Measurements from ENCODE around the gene HIVEP3.

The HIVEP3 gene

DNA sequence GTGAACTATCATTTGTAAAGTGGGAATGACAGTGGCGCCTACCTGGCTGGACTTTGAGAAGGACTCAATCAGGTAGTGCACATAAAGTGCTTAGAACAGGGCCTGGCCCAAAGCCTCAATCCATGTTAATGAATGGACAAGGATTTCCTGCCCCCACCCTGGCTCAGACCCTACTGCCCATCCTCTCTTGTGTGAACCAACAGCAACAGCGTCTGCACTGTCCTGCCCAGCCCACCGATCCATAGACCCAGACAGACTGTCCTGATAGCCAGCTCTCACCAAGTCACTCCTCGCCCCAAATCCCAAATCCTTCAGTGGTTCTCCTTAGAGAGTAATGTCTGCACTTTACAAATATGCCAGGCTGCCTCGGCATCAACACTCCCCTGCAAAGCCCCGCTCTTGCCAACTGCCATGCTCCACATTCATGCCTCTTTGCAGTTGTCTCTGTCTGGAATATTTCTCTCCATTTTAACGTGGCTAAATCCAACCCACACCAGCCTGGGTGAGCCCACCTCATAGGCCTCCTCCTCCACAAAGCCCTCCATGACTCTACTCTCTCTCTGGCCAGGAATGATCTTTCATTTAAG lies 276.7 kb downstream of the HIVEP3 start:
- no peak for FAIRE-seq

DNA sequence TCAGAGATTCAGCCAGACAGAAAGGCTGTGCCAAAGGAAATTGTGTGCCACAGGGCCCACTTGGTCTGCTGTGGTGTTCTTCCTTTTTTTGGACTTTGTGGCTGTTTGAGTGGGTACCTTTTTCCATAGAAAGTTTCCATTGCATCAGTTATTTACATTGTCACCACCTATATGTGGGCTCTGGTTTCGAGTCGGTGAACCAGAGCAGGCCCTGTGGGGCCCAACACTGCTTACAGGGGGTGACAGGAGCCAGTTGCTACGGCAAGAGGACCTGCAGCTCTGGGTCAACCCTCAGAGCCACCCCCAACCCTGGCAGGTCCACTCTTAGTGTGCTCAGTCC lies 277.3 kb downstream of the HIVEP3 start:
- no peak for FAIRE-seq

DNA sequence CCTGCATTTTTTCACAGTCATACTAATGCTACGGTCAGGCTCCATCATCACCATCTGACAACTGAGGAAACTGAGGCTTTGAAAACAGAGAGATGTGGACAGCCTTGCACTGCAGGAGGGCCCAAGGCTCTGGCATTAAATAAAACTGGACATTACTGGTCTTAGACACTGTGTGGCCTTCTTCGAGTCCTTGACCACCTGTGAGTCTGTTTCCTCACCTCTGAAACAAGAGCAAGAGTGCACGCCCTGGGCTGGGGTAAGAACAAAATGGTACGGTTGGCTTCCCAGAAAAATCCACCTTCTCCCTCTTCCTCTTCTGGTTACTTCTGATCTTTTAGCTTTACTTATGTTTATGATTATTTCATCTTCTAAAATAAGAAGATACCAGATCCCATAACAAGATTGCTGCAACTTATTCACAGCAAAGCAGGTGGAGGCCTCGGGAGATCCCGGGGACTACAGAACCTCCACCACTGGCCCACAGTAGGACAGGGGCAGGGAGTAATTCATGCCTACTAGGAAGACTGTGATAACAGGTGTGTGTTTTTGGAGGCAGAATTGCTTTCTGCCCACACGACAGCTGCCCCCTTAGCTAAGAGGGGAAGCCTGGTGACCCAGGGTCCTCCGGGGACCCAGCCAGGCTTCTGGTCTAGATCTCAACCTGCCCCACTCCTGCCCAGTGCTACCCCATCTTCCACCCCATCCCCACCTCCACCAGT lies 277.8 kb downstream of the HIVEP3 start:
- FAIRE-seq = no peak

DNA sequence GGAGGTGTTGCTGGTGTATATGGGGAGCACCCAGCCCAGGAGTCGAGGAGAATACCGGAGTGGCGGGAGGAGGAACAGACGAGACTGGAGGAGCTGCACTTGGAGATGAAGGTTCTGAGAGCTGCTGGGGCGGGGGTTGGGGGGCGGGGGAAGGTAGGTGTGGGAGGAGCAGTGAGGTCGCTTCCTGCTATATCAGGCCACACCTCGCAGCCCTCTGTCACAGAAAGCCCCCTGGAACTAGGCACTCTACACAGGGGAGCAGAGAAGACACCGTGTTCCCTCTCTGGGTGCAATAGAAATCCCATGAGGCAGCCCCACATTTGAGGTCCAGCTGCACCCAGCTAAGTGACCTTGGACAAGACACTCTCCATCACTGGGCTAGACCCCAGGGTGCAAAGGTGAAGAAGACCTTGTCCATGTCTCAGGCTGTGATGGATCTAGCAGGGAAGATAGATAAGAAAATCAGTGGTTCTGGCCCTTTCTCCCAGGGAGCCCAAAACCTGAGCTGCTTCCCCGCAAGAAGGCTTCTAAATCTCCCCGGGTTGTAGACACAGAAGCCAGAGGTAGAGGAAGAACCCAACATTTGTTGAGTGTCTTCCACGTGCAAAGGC lies 278.5 kb downstream of the HIVEP3 start:
- no peak for FAIRE-seq

DNA sequence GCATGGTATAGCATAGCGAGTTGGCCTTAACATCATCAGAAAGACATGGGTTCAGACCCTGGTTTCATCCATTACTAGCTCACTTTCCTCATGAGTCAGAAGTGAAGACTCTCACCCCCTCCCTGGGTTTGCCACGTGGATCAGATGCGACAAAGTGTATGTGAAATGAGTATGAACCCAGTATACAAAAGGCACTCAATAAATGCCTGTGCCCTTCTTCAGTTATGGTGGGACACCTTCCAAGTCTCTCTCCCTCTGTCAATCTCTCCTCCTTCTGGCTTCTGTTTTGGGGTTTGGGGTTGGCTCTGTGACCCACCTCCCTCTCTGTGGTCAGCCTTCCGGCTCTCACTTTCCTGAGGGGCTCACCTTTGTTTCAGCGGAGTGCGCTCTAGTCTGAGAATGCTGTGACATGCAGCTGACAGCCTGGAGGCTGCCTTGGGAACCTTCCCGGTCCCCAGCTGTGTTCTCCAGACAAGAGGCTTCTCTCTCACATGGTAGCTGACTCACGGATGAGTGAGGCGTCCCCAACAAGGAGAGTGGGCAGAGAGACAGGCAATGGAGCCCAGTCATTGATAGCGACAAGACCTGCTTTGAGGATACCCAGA lies 279.3 kb downstream of the HIVEP3 start:
- no peak for FAIRE-seq

DNA sequence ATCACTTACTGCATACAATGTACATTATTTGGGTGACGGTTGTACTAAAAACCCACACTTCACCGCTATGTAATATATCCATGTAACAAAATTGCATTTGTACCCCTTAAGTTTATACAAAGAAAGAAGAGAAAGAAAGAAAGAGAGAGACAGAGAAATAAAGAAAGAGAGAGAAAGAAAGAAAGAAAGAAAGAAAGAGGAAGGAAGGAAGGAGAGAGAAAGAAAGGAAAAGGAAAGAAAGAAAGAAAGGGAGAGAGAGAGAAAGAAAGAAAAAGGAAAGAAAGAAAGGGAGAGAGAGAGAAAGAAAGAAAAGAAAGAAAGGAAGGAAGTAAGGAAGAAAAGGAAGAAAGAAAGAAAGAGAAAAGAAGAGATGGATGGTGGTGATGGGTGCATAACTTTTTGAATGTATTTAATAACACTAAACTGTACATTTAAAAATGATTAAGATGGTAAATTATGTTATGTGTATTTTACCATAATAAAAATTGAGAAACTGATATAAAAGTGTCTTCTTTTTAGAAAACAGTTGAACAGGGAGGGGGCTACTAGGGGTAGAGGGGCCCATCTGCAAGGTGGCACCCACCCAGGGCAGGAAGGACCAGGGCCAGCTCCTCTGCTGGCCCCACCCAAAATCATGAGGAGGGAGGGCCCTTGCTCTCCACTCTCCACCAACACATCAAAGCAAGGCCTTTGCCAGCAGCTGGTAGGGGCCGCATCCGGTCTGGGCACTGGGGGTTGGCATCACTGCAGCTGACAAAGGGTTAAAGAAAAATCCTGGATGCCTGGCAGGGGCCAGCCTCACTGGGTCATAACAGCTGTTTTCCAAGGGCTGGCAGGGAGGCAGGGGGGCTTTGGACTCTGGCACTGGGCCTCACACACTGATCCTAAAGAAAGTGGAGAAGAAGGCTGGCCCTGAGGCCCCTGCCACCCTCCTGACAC lies 280.4 kb downstream of the HIVEP3 start:
- no peak for FAIRE-seq

DNA sequence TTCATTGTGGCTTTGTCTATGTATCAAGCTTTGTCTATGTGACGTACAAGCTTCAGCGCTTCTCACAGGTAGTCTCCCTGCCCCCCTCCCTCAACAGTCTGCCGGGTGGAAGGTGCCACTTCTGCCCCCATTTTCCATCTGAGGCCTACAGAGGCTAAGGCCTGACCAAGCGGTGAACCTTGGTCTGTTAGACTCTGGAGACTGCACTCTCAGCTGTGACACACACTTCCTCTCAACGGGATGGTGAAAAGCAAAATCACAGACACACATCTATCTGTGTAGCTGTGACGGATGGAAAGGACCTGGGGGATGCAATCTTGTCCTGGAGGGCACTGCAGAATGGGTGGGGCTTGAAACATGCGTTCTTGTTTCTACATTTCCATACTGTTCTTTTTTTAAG lies 281.4 kb downstream of the HIVEP3 start:
- no peak for FAIRE-seq

DNA sequence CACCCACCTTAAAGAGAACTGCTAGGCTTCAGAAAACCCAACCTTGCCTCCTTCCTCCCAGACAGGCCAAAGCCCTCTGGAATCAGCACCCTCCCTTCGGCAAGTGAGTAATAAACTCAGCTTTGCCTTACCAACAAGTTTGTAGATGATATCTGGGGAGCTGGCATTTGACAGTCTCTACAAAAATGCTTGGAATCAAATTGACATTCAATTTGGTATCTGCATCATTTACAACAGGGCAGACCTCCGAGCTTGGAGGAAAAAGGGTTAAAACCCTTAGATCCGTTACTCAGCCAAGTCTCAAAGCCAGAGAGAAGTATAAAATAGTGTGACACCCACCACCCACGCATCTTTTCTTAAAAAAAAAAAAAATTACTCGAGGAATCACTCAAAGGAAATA lies 285.0 kb downstream of the HIVEP3 start:
- FAIRE-seq = no peak

DNA sequence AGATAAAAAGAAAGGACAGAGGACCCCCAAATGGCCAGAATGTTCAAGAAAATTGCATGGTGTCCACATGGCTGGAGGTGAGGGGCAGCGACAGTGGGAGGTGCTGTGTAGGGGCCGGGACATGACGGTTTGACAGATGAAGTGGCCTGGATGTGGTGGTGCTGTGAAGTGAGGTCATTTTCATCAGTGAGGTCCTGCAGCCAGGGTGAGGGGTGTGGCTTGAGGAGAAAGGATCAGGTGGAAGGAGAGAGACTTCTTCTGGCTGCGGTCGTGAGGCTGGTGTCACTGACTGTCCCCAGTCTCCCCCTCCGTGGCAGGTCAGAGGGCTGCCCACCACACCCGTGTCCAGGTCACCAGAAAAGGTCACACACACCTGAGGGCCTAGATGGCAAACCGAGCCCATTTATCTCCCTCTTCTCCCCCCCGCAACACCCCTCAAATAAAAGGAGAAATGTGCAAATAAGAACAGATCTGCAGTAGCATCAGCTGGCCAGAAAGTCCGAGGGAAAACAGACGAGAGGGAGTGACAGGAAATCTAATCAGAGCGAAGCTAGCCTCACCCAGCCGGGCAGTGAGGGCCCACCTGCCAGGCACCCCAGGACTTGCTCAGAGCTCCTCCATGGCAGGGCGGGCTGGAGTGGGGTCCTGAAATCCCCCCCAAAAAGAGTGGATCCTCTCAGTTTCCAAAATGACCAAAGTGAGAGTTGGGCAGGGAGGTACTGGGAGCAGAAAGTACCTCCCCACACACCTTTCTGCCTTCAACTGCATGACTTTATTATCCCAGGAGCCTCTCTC lies 285.7 kb downstream of the HIVEP3 start:
- no peak for FAIRE-seq

DNA sequence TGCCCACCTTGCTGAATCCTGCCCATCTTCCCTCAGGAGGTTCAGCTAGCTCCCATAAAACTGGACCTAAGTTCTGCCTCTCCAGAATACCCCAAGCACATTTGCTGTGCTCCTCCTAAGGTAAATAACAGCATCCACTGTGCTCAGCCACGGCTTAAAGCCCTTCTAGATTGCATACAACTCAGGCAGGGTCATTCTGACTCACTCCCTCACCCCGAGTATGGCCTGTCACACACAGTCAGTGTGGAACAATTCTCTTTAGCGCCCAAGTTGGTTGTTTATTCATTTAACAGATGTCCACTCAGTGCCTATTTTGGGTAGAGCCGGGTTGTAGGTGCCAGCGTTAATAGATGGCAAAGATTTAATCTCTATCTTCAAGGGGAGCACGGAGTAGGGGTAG lies 286.8 kb downstream of the HIVEP3 start:
- FAIRE-seq = no peak

DNA sequence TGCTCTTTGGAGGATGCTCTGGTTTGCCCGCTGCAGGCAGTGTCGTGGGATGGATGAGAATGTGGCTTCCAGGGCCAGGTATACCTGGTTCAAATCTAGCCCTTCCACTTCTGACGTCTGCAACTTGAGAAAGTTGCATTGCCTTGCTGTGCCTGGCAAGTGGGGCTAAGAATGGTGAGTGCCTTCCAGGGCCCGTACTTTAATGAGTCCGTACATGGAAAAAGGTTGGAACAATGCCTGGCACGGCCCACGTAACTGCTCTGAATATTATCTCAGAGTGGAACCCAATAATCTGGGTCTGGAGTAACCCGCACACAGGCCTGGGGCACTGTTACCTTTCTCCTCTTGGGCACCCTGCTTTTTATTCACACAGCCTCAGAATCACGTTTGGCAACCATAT lies 287.6 kb downstream of the HIVEP3 start:
- FAIRE-seq = no peak

DNA sequence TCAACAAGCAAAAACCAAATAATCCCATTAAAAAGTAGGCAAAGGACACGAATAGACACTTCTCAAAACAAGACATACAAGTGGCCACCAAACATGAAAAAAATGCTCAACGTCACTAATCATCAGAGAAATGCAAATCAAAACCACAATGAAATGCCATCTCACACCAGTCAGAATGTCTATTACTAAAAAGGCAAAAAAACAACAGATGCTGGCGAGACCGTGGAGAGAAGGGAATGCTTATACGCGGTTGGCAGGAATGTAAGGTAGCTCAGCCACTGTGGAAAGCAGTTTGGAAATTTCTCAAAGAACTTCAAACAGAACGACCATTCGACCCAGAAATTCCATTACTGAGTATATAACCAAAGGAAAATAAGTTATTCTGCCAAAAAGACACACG lies 289.2 kb downstream of the HIVEP3 start:
- FAIRE-seq = no peak

DNA sequence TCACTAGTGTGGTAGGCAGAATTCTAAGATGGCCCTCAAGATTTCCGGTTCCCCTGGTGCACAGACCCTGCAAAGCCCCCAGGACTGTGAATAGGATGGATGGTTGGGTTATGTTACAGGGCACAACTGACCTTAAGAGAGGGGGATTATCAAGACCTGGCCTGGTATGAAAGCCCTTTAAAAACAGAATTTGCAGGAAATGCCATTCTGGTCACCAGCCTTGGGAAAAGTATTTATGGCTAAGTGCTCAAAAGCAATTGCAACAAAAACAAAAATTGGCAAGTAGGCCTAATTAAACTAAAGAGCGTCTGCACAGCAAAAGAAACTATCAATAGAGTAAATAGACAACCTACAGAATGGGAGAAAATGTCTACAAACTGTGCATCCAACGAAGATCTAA lies 289.6 kb downstream of the HIVEP3 start:
- FAIRE-seq = no peak

DNA sequence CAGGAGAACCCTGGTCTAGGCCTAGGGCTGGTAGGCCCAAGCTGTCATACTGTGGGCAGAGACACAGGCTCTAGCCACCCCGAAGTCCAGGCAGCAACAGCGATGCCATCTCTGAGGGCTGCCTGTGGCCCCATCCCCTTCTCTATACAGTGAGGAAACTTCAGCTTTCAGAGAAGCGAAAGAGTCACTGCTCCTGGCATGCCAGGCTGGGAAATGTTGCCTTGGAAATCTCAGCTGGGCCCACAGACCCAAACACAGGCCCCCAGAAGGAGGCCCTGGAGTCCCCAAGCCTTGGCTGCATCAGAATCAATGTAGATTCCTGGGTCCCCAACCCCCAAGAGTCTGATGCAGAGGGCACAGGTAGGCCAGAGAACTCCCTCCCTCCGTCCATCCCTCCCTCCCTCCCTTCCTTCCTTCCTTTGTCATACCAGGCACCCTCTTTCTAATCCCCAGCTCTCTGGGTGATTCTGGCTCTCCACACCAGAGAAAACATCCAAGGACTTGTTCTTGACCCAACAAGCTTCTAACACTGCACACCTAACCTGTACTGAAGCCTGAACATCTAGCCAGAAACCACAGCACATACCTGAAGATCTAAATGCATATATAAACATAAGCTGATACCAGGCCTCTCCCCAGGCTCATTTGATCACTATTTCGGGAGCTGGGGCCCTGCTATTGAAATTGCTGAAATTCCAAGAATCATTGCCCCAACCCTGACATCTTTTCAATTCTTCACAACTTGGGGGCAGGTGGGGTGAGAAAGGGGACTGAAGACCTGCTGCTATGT lies 291.0 kb downstream of the HIVEP3 start:
- no peak for FAIRE-seq

DNA sequence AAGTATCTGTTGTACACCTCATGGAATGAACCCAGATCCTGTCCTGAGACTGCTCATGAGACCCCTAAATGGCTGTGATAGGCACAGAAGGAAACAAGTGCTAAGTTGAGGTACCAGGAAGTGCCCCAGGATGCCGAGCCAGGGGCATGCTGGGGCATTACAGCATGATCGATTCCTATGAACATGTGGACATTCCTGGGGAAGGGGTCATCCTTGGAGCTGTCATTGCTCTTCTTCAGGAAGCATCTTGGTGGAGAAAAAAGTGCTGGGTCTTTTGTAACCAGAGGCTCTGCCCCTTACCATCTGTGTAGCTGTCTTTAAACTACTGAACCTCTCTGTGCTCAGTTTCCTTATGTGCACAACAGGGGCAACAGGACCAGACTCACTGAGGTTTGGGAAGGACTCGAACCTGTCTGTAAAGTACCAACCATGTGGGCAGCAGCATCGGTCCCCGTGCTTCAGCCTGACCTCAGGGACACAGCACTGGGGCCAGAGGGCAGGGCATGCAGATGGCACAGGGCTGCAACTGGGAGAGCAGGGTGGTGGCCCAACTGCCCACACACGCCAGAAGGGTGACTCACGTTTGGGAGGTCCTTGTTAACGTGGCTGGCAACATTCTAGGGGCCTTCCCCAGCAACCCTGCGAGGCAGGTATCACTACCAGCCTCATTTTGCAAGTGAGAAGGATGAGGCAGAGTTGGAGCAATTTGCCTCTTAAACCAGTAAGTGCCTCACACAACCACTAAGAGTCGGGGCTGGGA lies 291.9 kb downstream of the HIVEP3 start:
- FAIRE-seq = no peak

DNA sequence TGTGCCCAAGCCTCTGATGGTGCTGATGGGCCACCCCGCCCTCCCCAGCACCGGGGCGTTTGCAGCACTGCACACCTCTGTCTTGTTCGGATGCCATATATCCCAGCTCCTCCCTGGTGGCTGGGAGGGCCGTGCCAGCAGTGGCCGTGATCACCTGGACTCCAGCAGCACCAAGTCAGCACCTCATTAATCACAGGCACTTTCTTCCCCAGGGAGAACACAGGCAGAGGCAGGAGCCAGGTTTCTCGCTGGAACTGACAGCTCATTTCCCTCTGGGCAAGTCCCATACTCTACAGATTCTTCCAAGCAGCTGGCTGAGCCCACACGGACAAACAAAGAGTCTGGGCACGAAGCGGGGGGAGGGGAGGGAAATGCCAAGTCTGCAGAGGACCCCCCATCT lies 292.6 kb downstream of the HIVEP3 start:
- FAIRE-seq = no peak

DNA sequence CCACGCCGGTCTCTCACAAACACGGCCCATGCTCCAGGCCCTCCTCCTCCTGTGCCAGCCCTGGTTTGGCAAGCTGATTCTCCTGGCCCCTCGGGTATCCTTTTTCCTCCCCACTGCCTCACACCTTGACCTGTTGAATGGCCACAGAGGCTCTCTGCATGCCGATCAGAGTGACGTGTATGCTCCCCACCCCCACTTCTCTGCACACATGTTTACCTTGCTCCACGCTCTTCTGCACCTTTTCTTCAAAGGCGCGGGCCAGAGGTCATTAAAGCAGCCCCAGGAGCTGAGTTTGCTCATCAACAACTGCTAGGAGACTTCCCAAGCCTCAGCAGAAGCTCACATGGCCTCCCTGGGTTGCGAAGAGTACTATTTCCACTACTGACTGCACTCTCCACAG lies 295.0 kb downstream of the HIVEP3 start:
- FAIRE-seq = no peak

DNA sequence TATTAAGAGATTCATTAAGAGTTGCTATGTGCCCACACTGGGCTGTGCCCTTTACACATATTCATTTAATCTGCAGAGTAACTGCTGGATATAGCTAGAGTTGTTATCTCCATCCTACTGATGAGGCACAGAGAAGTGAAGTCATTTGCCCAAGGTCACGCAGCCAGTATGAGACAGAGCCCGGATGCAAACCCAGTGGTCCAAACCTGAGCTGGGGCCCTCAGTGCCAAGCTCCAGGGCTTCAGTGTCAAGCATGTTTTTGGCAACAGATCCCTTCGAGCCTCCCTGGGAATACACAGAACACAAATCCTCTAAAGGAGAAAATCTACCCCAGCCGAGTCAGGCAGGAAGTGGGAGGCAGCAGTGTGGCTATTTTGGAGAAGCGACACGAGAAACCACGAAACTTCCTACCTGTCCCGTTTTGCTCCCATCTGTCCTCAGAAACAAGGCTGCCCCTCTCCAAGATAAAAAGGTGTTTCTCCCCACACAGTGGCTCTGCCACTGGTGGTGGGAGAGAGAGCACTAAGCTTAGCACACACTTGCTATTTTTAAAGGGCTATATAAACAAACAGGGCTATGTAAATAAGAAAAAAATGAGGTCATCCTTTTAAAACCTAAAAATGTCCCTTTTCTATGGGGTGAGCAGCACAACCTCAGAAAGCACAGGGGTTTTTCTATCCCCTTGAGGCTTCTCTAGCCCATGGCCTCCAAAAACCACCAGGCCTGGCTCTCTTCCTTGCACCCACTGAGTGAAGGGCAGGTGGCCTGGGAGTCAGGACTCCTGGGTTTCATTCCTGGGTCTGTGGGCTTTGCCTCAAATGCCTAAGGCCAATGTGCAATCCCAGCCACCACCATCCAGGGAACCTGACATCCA lies 295.6 kb downstream of the HIVEP3 start:
- no peak for FAIRE-seq

DNA sequence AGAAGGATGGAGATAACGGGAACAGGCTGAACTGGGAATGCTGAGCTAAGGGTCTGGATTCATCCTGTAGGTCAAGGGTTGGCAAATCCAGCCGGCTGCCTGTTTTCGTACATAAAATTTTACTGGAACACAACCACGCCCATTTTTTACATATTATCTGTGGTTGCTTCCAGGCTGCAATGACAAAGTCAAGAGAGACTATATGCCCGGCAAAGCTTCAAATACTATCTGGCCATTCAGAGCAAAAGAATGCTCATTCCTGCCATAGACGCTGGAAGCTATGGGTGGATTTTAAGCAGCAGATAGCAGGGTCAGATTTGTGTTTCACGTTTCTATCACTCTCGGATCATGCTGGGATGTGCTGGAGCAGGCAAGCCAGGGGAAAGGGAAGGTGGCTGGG lies 296.3 kb downstream of the HIVEP3 start:
- FAIRE-seq = no peak

DNA sequence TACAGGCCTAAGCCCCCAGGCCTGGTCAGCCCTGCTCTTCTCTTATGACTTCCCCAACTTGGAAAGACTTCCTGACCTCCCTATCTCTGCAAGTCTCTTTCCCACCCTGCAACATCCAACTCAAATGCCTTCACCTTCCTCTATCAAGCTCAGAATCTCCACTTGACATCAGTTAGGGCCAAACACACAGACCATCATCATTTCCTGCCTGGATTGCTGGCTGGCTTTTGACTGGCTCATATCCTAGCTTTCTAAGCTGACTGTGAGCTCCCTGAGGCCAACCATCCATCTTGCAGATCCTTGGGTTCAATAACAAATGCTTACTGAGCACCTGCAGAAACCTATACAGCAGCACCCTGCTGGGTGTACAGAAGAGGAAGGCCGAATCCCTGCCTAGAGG lies 296.9 kb downstream of the HIVEP3 start:
- FAIRE-seq = no peak

All from TTC549 (cell line).